IgD-negative memory B cell (primary cell): ENCODE results near the gene CENPU. TPM values are rescaled to one million over a fixed set of nuclear protein-coding genes. Genes with fewer than 3 reads are reported as not detected.

ENCODE experiments used
- H3K27ac Mint-ChIP-seq, 3 donors: one replicate each; pipeline ENCODE4 v1.8.0; 2020 to 2022; ENCODE audit warnings: mild to moderate bottlenecking in 3 of 3, mixed read lengths in 3 of 3, moderate library complexity in 1 of 3
- H3K27me3 Mint-ChIP-seq: one replicate; pipeline ENCODE4 v1.8.0; 2021; ENCODE audit warnings: mixed read lengths
- H3K36me3 Mint-ChIP-seq: one replicate; pipeline ENCODE4 v1.8.0; 2020; ENCODE audit warnings: mild to moderate bottlenecking, mixed read lengths
- H3K4me1 Mint-ChIP-seq, 3 donors: one replicate each; pipeline ENCODE4 v1.8.0; 2020 to 2022; ENCODE audit warnings: mixed read lengths in 3 of 3, mild to moderate bottlenecking in 1 of 3
- H3K4me3 Mint-ChIP-seq, 4 donors: one replicate each; pipeline ENCODE4 v1.8.0; 2020 to 2022; ENCODE audit warnings: mild to moderate bottlenecking in 4 of 4, mixed read lengths in 4 of 4, moderate library complexity in 3 of 4
- H3K9me3 Mint-ChIP-seq, 3 donors: one replicate each; pipeline ENCODE4 v1.8.0; 2020 to 2021; ENCODE audit warnings: mixed read lengths in 3 of 3, mild to moderate bottlenecking in 1 of 3
- polyA plus RNA-seq: library from polyadenylated mRNA; unstranded; fragments of 300-500 nt; fragmentation: Illumina TruSeq; gene quantifications from one replicate; pipeline ENCODE4 v1.2.3, GENCODE V29; 2021

Gene CENPU
- polyA plus RNA-seq, 1 donor from 2014 or later: 1.4 TPM

DNA sequence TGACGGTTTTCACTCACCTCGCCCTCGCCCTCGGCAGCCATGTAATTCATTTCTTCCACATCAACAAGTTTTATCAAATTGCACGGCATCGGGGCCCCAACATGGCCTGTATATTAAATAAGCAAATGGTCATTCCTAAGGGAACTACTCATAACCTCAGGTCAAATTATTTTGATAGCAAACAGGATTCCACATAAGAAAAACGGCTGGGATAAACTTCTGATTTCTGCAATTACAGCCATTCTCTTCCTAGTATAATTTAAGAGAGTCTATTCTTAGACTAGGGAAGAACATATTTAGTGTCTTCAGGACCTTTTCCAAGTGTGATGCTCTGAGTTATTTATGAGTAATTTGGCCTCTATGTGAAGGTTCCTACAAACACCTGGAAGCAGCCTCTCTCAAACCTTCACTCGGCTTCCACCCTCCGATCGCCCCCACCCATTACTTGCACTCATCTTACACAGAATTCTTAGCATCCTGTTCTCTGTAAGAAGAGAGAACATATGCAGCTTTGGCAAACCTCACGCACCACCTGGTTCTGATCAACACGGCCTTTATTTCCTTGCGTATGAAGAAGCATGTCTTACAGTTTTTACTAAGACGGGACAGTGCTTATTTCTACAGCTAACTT is 29.4 kb upstream of the CENPU start:
- Mint-ChIP-seq H3K9me3 (peaks cover 0 to 3% (median 0%) of the 10 kb centered on the region in 3 donors), H3K27ac (no peak overlapping the region), H3K36me3 (peaks cover 18% of the 10 kb centered on the region), H3K27me3 (no peaks in the 10 kb centered on the region), H3K4me1 (peaks cover 0 to 6% (median 3%) of the 10 kb centered on the region in 3 donors), H3K4me3 (no peak overlapping the region)

DNA sequence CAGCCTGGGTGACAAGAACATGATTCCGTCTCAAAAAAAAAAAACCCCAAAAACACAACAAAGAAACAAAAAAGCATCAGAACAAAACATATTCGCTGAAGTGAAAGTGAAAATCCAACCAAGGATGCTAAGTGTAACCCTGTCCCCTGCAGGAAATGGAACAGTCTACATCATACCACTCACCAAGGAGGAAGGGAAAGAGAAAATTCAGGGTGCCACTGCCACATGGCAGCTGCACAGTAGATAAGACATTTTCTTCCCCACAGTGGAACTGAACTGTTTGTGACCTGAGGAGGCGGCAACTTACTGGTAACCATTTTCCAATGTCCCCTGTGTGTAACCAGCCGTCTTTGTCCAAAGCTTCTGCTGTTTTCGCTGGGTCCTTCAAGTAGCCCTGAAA is 28.2 kb upstream of the CENPU start:
- H3K9me3 Mint-ChIP-seq: peaks cover 0 to 3% (median 0%) of the 10 kb centered on the region in 3 donors
- peaks cover 18% of the 10 kb centered on the region for H3K36me3 Mint-ChIP-seq
- H3K27ac Mint-ChIP-seq: peak overlapping the region in 1 of 3 donors; percentile 63
- no peaks in the 10 kb centered on the region for H3K27me3 Mint-ChIP-seq
- H3K4me1 Mint-ChIP-seq: peaks cover 0 to 6% (median 3%) of the 10 kb centered on the region in 3 donors
- peak overlapping the region in 2 of 4 donors; percentile 34 to 43 for H3K4me3 Mint-ChIP-seq

DNA sequence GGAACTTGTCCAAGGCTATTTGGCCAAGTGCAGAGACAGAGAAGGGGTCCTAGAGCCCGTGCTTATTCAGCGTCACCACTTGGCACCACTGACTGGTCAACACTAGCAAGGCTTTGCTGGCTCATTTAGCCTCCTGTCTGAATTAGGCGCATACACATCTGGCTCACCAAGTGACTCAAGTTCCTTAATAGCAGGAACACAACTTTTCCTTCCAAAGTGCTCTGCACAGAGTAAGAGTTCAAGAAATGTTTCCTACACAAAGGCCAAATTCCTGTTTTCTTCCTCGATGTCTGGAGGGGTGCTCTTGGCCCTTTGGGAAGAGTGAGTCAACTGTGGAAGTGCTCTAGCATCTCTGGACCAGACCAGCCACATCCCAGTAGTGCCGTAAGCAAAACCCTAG is 26.8 kb upstream of the CENPU start:
- Mint-ChIP-seq H3K9me3 (peaks cover 0 to 3% (median 0%) of the 10 kb centered on the region in 3 donors), H3K27ac (no peak overlapping the region), H3K4me3 (no peak overlapping the region), H3K27me3 (no peaks in the 10 kb centered on the region), H3K36me3 (peaks cover 18% of the 10 kb centered on the region), H3K4me1 (peaks cover 0 to 6% (median 3%) of the 10 kb centered on the region in 3 donors)

DNA sequence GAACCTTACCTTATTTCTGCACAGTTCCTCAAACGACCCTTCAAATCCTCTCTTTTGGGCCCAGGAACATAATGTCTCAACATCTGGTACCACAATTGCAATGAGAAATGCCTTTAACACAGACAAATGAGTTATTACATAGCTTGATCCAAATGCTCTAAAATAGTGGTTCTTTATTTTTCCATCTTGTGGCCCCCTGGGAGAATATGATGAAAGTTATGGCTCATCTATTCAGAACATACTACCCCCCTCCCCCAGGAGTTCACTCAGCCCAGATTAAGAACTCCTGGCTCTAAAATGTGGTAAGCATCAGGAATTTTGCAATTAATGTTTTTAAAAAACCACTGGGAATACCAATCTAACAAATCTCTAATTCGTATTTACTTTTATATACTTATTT is 23.9 kb upstream of the CENPU start:
- H3K4me3 Mint-ChIP-seq: no peak overlapping the region
- peaks cover 16% of the 10 kb centered on the region for H3K36me3 Mint-ChIP-seq
- no peaks in the 10 kb centered on the region for H3K27me3 Mint-ChIP-seq
- no peak overlapping the region for H3K27ac Mint-ChIP-seq
- H3K4me1 Mint-ChIP-seq: peaks cover 0 to 6% (median 3%) of the 10 kb centered on the region in 3 donors
- H3K9me3 Mint-ChIP-seq: peaks cover 0 to 3% (median 0%) of the 10 kb centered on the region in 3 donors

DNA sequence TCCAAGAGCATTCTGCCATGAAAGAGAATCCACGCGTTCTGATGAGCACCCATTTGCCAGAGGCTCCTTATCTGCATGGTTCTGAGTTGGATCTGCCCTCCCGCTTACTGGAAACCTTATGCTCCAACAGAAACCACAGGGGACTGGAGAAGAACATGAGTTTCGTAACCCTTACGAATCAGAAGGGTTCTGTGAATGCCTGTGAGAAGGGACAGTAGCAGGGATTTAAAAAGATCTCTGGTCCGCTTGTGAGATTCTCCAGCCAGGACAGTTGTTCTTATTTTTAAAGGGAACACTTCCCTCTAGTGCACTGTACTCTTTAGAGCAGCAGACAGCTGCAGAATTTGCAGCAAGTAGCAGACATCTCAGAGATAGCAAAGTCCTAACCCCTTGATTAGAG is 22.5 kb upstream of the CENPU start:
- Mint-ChIP-seq H3K9me3 (peaks cover 0 to 3% (median 0%) of the 10 kb centered on the region in 3 donors), H3K36me3 (peaks cover 19% of the 10 kb centered on the region), H3K27ac (no peak overlapping the region), H3K27me3 (no peaks in the 10 kb centered on the region), H3K4me3 (no peak overlapping the region), H3K4me1 (peaks cover 0 to 2% (median 0%) of the 10 kb centered on the region in 3 donors)

DNA sequence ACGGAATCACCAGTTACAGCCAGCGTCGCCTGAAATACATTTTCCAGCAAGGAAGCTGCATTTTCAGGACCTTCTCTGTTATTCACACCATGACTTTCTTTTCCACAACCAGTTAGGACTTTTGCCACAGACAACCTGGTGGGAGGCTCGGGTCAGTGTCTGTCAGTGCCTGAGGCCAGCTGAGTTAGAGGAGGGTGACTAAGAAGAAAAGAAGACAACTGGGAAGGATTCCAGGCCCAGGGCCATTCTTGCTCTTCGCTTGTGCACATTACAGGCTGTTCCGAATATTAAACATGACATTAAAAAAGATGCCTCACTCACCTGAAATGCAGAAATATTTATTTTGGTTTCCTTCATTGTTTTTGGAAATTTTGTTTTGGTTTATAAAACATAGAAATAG is 21.4 kb upstream of the CENPU start:
- Mint-ChIP-seq H3K27ac (no peak overlapping the region), H3K4me1 (peaks cover 0 to 2% (median 0%) of the 10 kb centered on the region in 3 donors), H3K27me3 (no peaks in the 10 kb centered on the region), H3K36me3 (peaks cover 17% of the 10 kb centered on the region), H3K9me3 (peaks cover 0 to 3% (median 0%) of the 10 kb centered on the region in 3 donors), H3K4me3 (no peak overlapping the region)

DNA sequence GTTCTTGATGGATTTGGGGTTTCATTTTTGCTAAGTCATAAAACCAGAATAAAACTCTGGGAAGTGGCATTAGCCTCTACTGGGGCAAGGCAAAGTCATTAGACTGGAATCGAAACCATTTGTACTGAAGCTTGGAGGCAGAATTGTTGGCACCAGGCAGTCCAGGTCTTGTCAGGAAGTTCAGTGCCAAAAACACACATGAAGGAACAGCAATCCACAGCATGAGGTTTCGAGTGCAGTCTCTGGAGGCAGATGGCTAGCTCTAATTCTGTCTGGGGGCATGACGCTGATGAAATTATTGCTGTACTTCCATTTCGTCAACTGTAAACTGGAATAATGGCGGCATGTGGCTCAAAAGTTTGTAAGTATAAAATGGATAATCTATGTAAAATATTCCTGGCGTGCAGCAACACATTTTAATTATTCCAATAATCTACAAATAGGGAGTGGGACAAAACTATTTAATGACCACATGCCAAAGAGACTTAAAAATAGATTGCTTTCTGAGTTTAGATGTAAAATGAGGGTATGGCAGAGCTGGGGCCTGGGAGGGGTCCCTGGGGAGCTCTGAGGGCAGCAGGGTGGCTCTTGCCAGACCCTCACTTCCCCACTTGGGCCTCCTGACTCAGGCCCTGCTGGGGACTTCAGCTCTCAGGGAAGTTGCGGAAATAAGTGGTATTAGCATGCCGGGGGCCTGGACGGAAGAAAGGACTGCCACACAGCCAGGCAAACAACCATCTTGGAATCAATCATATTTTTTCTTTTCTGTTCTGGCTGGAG is 18.8 kb upstream of the CENPU start:
- H3K36me3 Mint-ChIP-seq: peaks cover 10% of the 10 kb centered on the region
- no peaks in the 10 kb centered on the region for H3K9me3 Mint-ChIP-seq
- no peak overlapping the region for H3K27ac Mint-ChIP-seq
- no peaks in the 10 kb centered on the region for H3K27me3 Mint-ChIP-seq
- no peak overlapping the region for H3K4me3 Mint-ChIP-seq
- H3K4me1 Mint-ChIP-seq: peaks cover 0 to 2% (median 0%) of the 10 kb centered on the region in 3 donors

DNA sequence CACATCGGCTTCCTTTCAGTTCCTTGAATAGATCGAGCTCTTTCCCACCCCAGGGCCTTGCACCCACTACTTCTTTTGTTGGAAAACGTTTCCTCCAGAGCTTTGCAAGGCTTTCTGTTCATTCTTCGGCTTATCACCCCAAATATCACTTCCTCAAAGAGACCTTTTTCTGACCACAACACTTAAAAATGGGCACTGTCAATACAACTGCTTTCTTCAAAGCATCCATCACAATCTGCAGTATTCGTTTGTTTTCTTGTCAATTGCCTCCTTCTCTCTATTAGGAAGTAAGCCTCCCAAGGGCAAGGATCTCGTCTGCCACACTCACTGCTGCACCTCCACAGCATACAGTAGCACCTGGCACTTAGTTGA is 17.7 kb upstream of the CENPU start:
- Mint-ChIP-seq H3K36me3 (peaks cover 10% of the 10 kb centered on the region), H3K4me3 (no peak overlapping the region), H3K4me1 (peaks cover 0 to 2% (median 0%) of the 10 kb centered on the region in 3 donors), H3K27ac (no peak overlapping the region), H3K9me3 (no peaks in the 10 kb centered on the region), H3K27me3 (no peaks in the 10 kb centered on the region)

DNA sequence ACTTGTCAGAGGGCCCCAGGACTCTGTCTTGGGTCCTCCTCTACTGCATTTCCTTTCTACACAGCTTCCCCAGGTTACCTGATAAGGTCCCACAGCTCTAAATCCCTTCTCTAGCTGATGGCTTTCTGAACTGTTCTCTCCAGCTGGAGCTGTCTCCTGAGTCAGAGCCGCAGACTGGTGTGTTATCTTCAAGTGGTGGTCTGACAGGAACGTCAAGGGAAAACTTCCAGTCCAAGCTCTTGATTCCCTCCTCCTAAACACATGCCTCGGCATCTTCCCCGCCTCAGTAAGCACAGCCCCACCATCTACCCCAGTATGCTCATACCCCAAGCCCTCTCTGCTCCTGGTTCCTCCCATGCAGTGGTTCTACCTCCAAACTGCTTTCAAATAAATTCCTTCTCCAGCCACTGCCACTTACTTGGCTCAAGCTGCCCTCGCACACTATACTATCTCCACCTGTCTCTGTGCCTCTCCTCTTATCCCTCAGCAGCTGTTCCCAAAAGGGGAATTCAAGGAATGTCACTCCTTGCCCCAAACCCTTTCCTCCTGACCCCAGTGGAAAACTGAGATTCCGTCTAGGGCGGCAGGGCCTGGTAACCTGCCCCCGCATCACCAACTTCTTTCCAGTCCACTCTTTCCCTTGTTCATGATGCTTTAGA is 17.2 kb upstream of the CENPU start:
- Mint-ChIP-seq H3K9me3 (no peaks in the 10 kb centered on the region), H3K27me3 (peaks cover 1% of the 10 kb centered on the region), H3K4me3 (no peak overlapping the region), H3K4me1 (peaks cover 0 to 4% (median 2%) of the 10 kb centered on the region in 3 donors), H3K27ac (no peak overlapping the region), H3K36me3 (peaks cover 10% of the 10 kb centered on the region)

DNA sequence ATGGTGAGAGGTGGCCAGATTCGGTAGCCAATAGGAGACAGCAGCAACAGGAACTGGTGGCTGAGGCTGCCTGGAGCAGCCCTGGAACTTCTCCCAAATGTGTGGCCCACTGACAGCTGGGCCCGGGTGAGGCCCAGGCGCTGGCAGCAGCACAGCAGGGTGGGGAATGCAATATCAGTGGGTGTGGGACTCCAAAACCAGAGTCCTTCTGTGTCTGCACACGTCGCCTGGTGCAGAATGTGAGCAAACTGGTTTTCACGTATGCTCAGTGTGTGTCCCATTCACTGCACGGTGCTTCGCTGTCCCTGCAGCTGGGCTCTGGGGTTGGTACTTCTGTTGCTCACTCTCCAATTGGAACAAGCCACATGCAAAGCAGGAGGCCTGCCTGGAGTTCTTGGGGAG is 14.4 kb upstream of the CENPU start:
- peak overlapping the region in 1 of 3 donors; percentile 5 for H3K27ac Mint-ChIP-seq
- H3K4me1 Mint-ChIP-seq: peaks cover 3 to 8% (median 7%) of the 10 kb centered on the region in 3 donors
- peaks cover 1% of the 10 kb centered on the region for H3K27me3 Mint-ChIP-seq
- no peaks in the 10 kb centered on the region for H3K9me3 Mint-ChIP-seq
- no peak overlapping the region for H3K4me3 Mint-ChIP-seq
- H3K36me3 Mint-ChIP-seq: peaks cover 4% of the 10 kb centered on the region

DNA sequence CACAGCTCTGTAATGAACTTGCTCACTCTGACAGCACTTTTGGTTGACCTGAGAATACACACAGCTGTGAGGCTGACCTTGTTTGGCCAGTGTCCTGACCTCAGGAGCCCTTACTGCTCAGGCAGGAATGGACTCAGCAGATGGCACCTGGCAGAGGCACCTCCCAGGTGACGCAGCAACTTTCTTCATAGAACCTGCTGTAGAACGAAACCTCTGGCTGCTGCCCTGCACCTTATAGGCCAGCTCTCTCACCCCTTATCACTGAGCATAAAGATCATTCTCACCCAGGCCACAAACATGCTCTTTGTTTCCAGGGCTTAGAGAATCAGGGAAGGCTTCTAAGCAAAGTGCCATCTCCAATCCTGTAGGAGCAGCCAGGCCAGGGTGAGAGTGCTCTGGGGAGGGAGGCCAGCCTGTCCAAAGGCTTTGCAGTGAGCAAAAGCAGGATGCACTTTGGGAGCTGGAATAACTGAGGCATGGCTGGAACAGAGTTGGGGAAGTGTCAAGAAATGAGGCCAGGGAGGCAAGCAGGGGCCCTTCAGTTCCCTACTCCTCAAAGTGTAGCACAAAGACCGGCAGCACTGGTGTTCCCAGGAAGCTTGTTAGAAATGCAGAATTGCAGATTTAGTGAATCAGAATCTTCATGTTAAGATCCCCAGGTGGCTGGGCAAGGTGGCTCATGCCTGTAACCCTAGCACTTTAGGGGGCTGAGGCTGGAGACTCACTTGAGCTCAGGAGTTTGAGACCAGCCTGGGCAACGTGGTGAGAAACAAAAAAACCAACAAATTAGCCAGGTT is 13.3 kb upstream of the CENPU start:
- Mint-ChIP-seq H3K27me3 (peaks cover 1% of the 10 kb centered on the region), H3K27ac (no peak overlapping the region), H3K9me3 (no peaks in the 10 kb centered on the region), H3K4me1 (peaks cover 3 to 8% (median 7%) of the 10 kb centered on the region in 3 donors), H3K4me3 (no peak overlapping the region), H3K36me3 (peaks cover 4% of the 10 kb centered on the region)

DNA sequence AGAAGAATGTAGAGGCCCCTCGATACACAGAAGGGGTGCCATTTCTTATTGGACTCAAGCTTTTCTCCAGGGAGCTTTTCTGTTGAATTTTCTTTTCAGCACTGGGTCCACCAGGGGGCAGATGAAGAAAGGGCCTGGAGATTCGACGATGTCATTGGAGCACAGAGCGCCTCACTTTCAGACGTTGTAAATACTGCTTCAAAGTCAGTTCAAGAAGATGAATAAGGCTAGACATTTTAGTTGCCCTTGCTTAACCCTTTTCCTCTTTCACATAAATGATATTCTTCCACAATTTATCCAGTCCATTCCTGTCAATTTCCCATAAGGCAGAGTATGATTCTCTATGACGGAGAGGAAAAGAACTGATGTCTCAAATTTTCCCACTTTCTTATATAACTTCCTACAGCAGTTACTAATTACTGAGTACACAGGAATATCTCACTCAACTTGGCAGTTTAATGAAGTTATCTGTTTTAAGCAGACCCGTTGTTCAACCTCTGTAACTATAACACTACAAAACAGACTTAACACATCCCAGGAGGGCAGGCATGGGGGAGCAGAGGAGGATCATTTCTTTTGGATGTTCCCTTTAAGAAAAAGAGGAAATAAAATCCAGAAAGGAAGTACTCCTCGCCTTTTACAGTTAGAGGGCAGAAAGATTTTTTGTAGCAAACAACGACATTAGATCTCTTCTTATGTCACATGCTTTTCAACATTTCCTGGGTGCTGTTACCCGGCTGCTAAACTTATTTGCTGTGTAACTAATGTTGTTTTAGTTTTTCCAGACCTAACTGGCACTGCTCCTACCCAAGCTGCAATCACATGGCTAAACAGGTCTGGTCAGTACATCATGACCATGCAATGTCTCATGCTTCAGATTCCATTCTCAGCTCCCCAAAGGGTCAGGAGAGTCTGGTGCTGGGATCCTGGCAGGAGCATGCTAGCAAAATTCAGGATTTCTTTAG is 12.2 kb upstream of the CENPU start:
- no peaks in the 10 kb centered on the region for H3K9me3 Mint-ChIP-seq
- H3K4me3 Mint-ChIP-seq: no peak overlapping the region
- H3K4me1 Mint-ChIP-seq: peaks cover 3 to 7% (median 6%) of the 10 kb centered on the region in 3 donors
- H3K36me3 Mint-ChIP-seq: no peaks in the 10 kb centered on the region
- peaks cover 1% of the 10 kb centered on the region for H3K27me3 Mint-ChIP-seq
- peak overlapping the region in 1 of 3 donors; percentile 35 for H3K27ac Mint-ChIP-seq

DNA sequence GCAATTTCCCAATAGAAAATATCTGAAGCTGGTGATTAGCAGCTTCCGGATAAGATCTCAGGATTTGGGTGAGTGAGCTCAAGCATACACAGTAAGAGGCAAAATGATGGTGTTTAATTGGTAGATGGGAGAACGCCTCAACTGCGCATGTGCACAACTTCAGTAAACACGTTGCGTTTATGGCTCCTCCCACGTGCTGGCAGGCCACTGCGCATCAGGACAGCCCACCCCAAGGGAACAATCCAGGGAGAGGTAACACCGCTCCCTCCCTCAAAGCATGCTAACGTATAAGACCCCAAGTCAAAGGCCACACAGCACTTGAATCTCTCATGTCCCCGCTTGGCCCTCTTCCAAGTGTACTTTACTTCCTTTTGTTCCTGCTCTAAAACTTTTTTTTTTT is 10.3 kb upstream of the CENPU start:
- Mint-ChIP-seq H3K4me3 (no peak overlapping the region), H3K27me3 (peaks cover 1% of the 10 kb centered on the region), H3K27ac (no peak overlapping the region), H3K36me3 (no peaks in the 10 kb centered on the region), H3K9me3 (no peaks in the 10 kb centered on the region), H3K4me1 (peaks cover 11 to 15% (median 14%) of the 10 kb centered on the region in 3 donors)

DNA sequence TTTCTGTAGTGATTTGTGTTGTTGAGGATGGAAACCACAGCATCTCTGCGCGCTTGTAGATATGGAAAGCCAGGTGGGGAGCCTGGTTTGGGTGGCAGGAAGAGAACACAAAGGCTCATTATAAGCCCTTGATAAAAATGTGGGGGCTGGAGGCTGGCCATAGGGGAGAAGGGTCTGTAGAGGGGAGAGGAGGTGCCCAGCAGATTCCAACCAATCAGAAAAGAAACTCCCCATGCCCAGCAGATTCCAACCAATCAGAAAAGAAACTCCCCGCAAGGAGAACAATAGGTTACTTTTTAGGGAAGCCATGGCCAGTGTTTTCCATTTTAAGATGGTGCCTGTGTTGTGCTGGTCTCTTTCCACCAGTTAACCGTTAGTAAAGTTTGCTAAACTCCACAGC is 9.8 kb upstream of the CENPU start:
- Mint-ChIP-seq H3K4me3 (no peak overlapping the region), H3K27ac (no peak overlapping the region), H3K27me3 (peaks cover 1% of the 10 kb centered on the region), H3K9me3 (no peaks in the 10 kb centered on the region), H3K4me1 (peaks cover 11 to 15% (median 14%) of the 10 kb centered on the region in 3 donors), H3K36me3 (no peaks in the 10 kb centered on the region)
